CD4-positive, CD25-positive, alpha-beta regulatory T cell (primary cell): ENCODE results near the gene MINK1. TPM values are rescaled to one million over a fixed set of nuclear protein-coding genes. Genes with fewer than 3 reads are reported as not detected.

Experiments used
- ATAC-seq, 2 donors: fragments of 150-1000 bp; cut with Tn5 transposase; one replicate each; pipeline ENCODE4 v1.10.0; 2021; ENCODE audit warnings: low read depth in 2 of 2, moderate number of reproducible peaks in 2 of 2, moderate library complexity in 1 of 2
- DNase-seq, 3 donors: peaks; one replicate each; pipeline versions ENCODE4 v3.0.0 to v3.0.0-alpha.2; 2012 to 2022; ENCODE audit warnings: mixed read lengths in 1 of 3
- H3K27ac ChIP-seq: one replicate; pipeline ENCODE4 v1.7.0; 2013; ENCODE audit warnings: mild to moderate bottlenecking, low read length; ENCODE audit not compliant: insufficient read depth, poor library complexity, severe bottlenecking
- H3K27me3 ChIP-seq: one replicate; pipeline ENCODE4 v1.7.0; 2013; ENCODE audit warnings: low read length; ENCODE audit not compliant: control insufficient read depth, insufficient read depth
- H3K36me3 ChIP-seq: one replicate; pipeline ENCODE4 v1.7.0; 2013; ENCODE audit warnings: mild to moderate bottlenecking, low read length, moderate library complexity; ENCODE audit not compliant: control insufficient read depth, insufficient read depth
- H3K4me1 ChIP-seq: 2 replicates; pipeline ENCODE4 v1.7.0; 2013; ENCODE audit warnings: mild to moderate bottlenecking, low read length; ENCODE audit not compliant: insufficient read depth, control insufficient read depth, poor library complexity, severe bottlenecking
- H3K4me3 ChIP-seq: one replicate; pipeline ENCODE4 v1.7.0; 2013; ENCODE audit warnings: low read depth, mild to moderate bottlenecking, low read length, moderate library complexity
- H3K9me3 ChIP-seq, 2 experiments: 1 replicate in 1 of 2; 2 replicates in 1 of 2; pipeline ENCODE4 v1.7.0; 2013; ENCODE audit warnings: low read length in 2 of 2, mild to moderate bottlenecking in 1 of 2, moderate library complexity in 1 of 2; ENCODE audit not compliant: control insufficient read depth in 2 of 2
- H3K27ac Mint-ChIP-seq, 3 donors: one replicate each; pipeline ENCODE4 v1.8.0; 2020 to 2022; ENCODE audit warnings: mild to moderate bottlenecking in 3 of 3, mixed read lengths in 3 of 3, moderate library complexity in 2 of 3
- H3K27me3 Mint-ChIP-seq: one replicate; pipeline ENCODE4 v1.8.0; 2022; ENCODE audit warnings: mild to moderate bottlenecking, mixed read lengths
- H3K36me3 Mint-ChIP-seq: one replicate; pipeline ENCODE4 v1.8.0; 2020; ENCODE audit warnings: mixed read lengths
- H3K4me1 Mint-ChIP-seq, 4 donors: one replicate each; pipeline ENCODE4 v1.8.0; 2020 to 2022; ENCODE audit warnings: mixed read lengths in 4 of 4, mild to moderate bottlenecking in 1 of 4
- H3K4me3 Mint-ChIP-seq, 4 donors: one replicate each; pipeline ENCODE4 v1.8.0; 2020 to 2022; ENCODE audit warnings: mild to moderate bottlenecking in 4 of 4, mixed read lengths in 4 of 4, moderate library complexity in 3 of 4
- H3K9me3 Mint-ChIP-seq, 7 donors: one replicate each; pipeline ENCODE4 v1.8.0; 2020 to 2022; ENCODE audit warnings: mixed read lengths in 7 of 7, mild to moderate bottlenecking in 3 of 7, moderate library complexity in 2 of 7
- polyA plus RNA-seq, 4 donors: library from polyadenylated mRNA; unstranded; fragments of 300-500 nt; fragmentation: Illumina TruSeq; gene quantifications; one replicate each; pipeline ENCODE4 v1.2.3, GENCODE V29; 2021
- total RNA-seq: library from RNA; stranded (reverse); gene quantifications from one replicate; pipeline ENCODE4 v1.2.3, GENCODE V29; 2022

The MINK1 gene
- total and polyA plus RNA-seq, 5 donors from 2014 or later, result 9.4 to 235 (median 13.2) TPM

DNA sequence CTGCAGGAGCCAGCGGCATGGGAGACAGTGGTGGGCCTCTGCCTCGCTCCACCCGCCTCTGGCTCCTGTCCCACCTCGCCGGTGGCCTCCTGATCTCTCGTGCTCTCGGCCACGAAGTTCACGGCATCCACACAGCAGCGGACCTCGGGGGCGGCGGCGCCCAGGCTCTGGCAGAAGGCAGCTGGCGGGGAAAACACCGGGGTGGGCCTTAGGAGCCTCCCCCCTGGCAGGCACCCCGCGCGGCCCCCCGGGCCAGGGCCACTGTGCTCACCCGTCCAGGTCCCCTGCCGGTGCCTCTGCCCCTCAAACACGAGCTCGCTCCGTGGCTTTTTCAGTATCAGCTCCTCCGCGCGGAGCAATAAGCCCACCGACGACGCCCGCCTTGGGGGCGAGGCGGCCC is 65.8 kb downstream of the MINK1 start:
- peaks cover 10% of the 10 kb centered on the region for H3K36me3 Mint-ChIP-seq
- H3K4me1 Mint-ChIP-seq, result peaks cover 0 to 43% (median 21%) of the 10 kb centered on the region in 4 donors
- no peaks in the 10 kb centered on the region for H3K27me3 ChIP-seq
- peak overlapping the region; percentile 72 for H3K27ac ChIP-seq
- no peak overlapping the region for H3K4me3 ChIP-seq
- H3K4me3 Mint-ChIP-seq, result peak overlapping the region; percentile 79 to 99 (median 86)
- peaks cover 28% of the 10 kb centered on the region for H3K36me3 ChIP-seq
- peaks cover 0 to 4% (median 0%) of the 10 kb centered on the region in 7 donors for H3K9me3 Mint-ChIP-seq
- no peaks in the 10 kb centered on the region for H3K9me3 ChIP-seq
- ATAC-seq, result no peak
- peaks cover 42% of the 10 kb centered on the region for H3K4me1 ChIP-seq
- no peak for DNase-seq
- H3K27me3 Mint-ChIP-seq, result peaks cover 22% of the 10 kb centered on the region
- peak overlapping the region in 2 of 3 donors; percentile 72 to 85 for H3K27ac Mint-ChIP-seq

GRCh38 chr17:4899341-4900230 is 66.4 kb downstream of the MINK1 start, which contains the start of gene C17orf107:
Gene C17orf107, plus strand, starts transcription at chr17:4899536. Its CDS starts 227 bp downstream, at chr17:4899763.
- peak within 1 kb of the TSS; percentile 72 for H3K27ac ChIP-seq
- DNase-seq, result peak; percentile 81 to 93 (median 91)
- peak within 1 kb of the TSS; percentile 69 for H3K4me3 ChIP-seq
- H3K27ac Mint-ChIP-seq, result peak within 1 kb of the TSS; percentile 5 to 99 (median 96)
- ATAC-seq, result peak; percentile 77
- H3K9me3 ChIP-seq, result no peaks in the 10 kb centered on the region
- H3K27me3 ChIP-seq, result no peaks in the 10 kb centered on the region
- H3K27me3 Mint-ChIP-seq, result peaks cover 22% of the 10 kb centered on the region
- H3K4me1 Mint-ChIP-seq, result peaks cover 0 to 43% (median 21%) of the 10 kb centered on the region in 4 donors
- H3K4me1 ChIP-seq, result peaks cover 42% of the 10 kb centered on the region
- H3K4me3 Mint-ChIP-seq, result peak within 1 kb of the TSS; percentile 88 to 99 (median 96)
- H3K36me3 Mint-ChIP-seq, result peaks cover 10% of the 10 kb centered on the region
- H3K36me3 ChIP-seq, result peaks cover 21% of the 10 kb centered on the region
- H3K9me3 Mint-ChIP-seq, result peaks cover 0 to 4% (median 0%) of the 10 kb centered on the region in 7 donors

GRCh38 chr17:4900231-4901107 is 67.3 kb downstream of the MINK1 start:
- H3K27ac ChIP-seq, result peak overlapping the region; percentile 72
- H3K36me3 Mint-ChIP-seq, result peaks cover 3% of the 10 kb centered on the region
- peaks cover 0 to 4% (median 0%) of the 10 kb centered on the region in 7 donors for H3K9me3 Mint-ChIP-seq
- H3K27me3 ChIP-seq, result no peaks in the 10 kb centered on the region
- H3K27me3 Mint-ChIP-seq, result peaks cover 22% of the 10 kb centered on the region
- H3K4me1 ChIP-seq, result peaks cover 42% of the 10 kb centered on the region
- no peaks in the 10 kb centered on the region for H3K9me3 ChIP-seq
- H3K4me3 ChIP-seq, result no peak overlapping the region
- DNase-seq (peak; percentile 53 to 84 (median 81)), ATAC-seq (peak; percentile 33 to 35)
- peaks cover 13% of the 10 kb centered on the region for H3K36me3 ChIP-seq
- H3K27ac Mint-ChIP-seq, result peak overlapping the region in 2 of 3 donors; percentile 96 to 99
- H3K4me3 Mint-ChIP-seq, result peak overlapping the region; percentile 88 to 99 (median 92)
- H3K4me1 Mint-ChIP-seq, result peaks cover 0 to 45% (median 21%) of the 10 kb centered on the region in 4 donors

GRCh38 chr17:4901108-4901647 is 68.0 kb downstream of the MINK1 start:
- Histone ChIP-seq H3K4me3 (peak overlapping the region; percentile 48), H3K27ac (peak overlapping the region; percentile 72), H3K9me3 (no peaks in the 10 kb centered on the region), H3K36me3 (peaks cover 6% of the 10 kb centered on the region), H3K27me3 (no peaks in the 10 kb centered on the region), H3K4me1 (peaks cover 42% of the 10 kb centered on the region)
- Mint-ChIP-seq H3K9me3 (peaks cover 0 to 4% (median 0%) of the 10 kb centered on the region in 7 donors), H3K27ac (peak overlapping the region in 2 of 3 donors; percentile 90 to 99), H3K36me3 (no peaks in the 10 kb centered on the region), H3K4me1 (peaks cover 0 to 45% (median 21%) of the 10 kb centered on the region in 4 donors), H3K4me3 (peak overlapping the region; percentile 76 to 94 (median 87)), H3K27me3 (peaks cover 27% of the 10 kb centered on the region)
- DNase-seq (no peak), ATAC-seq (no peak)

DNA sequence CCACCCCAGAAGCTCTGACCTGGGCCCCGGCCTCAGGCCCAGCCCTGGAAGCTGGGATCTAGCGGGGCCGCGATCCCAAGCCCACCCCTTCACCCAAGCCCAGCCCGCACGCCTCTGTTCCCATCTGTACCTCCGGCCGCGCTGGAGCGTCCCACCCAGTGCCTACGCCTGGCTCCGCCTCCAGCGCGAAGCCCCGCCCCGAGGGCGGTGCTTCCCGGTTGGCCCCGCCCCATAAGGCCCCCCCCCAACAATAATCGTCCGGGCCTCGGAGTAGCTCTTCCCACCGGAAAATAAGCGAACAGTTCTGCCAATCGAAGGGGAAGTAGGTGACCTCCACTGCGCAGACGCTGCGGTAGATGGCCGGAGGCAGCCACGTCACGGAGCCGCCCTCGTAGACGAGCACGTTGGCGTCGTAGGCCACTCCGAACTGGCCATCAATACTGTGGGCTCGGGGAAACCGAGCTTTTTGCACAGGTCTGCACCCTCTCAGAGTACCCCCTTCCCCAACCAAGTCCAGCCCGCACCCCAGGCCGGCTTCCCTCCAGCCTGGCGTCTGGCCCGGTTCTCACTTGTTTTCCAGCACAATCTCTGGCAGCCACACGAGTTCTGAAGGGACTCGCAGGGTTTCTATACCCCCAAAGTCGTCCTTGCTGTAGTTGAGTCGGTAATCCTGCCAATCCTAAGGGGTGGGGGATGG is 68.7 kb downstream of the MINK1 start:
- Histone ChIP-seq H3K4me1 (peaks cover 42% of the 10 kb centered on the region), H3K36me3 (peaks cover 5% of the 10 kb centered on the region), H3K27ac (peak overlapping the region; percentile 72), H3K27me3 (no peaks in the 10 kb centered on the region), H3K9me3 (no peaks in the 10 kb centered on the region), H3K4me3 (no peak overlapping the region)
- Mint-ChIP-seq H3K27me3 (peaks cover 27% of the 10 kb centered on the region), H3K27ac (peak overlapping the region; percentile 83 to 99 (median 90)), H3K4me3 (peak overlapping the region in 3 of 4 donors; percentile 38 to 91 (median 76)), H3K9me3 (peaks cover 0 to 4% (median 0%) of the 10 kb centered on the region in 7 donors), H3K4me1 (peaks cover 0 to 45% (median 21%) of the 10 kb centered on the region in 4 donors), H3K36me3 (no peaks in the 10 kb centered on the region)
- no peak for ATAC-seq
- no peak for DNase-seq

GRCh38 chr17:4902540-4902939 is 69.4 kb downstream of the MINK1 start:
- H3K27ac Mint-ChIP-seq, result peak overlapping the region in 2 of 3 donors; percentile 72 to 79

More at GRCh38 chr17:4902540-4902939, 69.4 kb downstream of the MINK1 start:
- H3K9me3 Mint-ChIP-seq, result peaks cover 0 to 4% (median 0%) of the 10 kb centered on the region in 7 donors
- Histone ChIP-seq H3K4me3 (no peak overlapping the region), H3K36me3 (no peaks in the 10 kb centered on the region), H3K27ac (no peak overlapping the region), H3K27me3 (no peaks in the 10 kb centered on the region), H3K4me1 (peaks cover 42% of the 10 kb centered on the region), H3K9me3 (no peaks in the 10 kb centered on the region)
- H3K4me3 Mint-ChIP-seq, result peak overlapping the region; percentile 3 to 89 (median 70)
- no peak for DNase-seq
- peaks cover 27% of the 10 kb centered on the region for H3K27me3 Mint-ChIP-seq
- H3K4me1 Mint-ChIP-seq, result peaks cover 0 to 45% (median 21%) of the 10 kb centered on the region in 4 donors
- ATAC-seq, result no peak
- no peaks in the 10 kb centered on the region for H3K36me3 Mint-ChIP-seq
